HG03045 (cell line): ENCODE data around the gene KCNB1.
"Not testable (repeated sequence)": the region's sequence is repeated elsewhere in the genome, so short reads cannot be mapped to it uniquely, and the experiment has no call there.

Source experiments
- ATAC-seq: cut with Tn5 transposase; IDR thresholded peaks from one replicate; pipeline ENCODE4 v1.9.1; 2021; ENCODE audit warnings: mild to moderate bottlenecking, moderate library complexity; ENCODE audit not compliant: unreplicated experiment

KCNB1 gene

GRCh38 chr20:49330701-49331615 is 151.5 kb downstream of the KCNB1 start:
- no peak for ATAC-seq

- no peak for ATAC-seq
Measured at GRCh38 chr20:49328790-49329189, 153.7 kb downstream of the KCNB1 start.

GRCh38 chr20:49326026-49326425 is 156.4 kb downstream of the KCNB1 start:
- ATAC-seq, result no peak

GRCh38 chr20:49324306-49324705 is 158.2 kb downstream of the KCNB1 start:
- no peak for ATAC-seq

GRCh38 chr20:49323622-49324238 is 158.7 kb downstream of the KCNB1 start:
- ATAC-seq, result no peak

GRCh38 chr20:49320460-49320859 is 162.0 kb downstream of the KCNB1 start:
- no peak for ATAC-seq

GRCh38 chr20:49319208-49319809 is 163.2 kb downstream of the KCNB1 start:
- no peak for ATAC-seq

GRCh38 chr20:49318430-49319207 is 163.8 kb downstream of the KCNB1 start:
- ATAC-seq, result no peak

- no peak for ATAC-seq
Measured at GRCh38 chr20:49318091-49318429, 164.4 kb downstream of the KCNB1 start.

GRCh38 chr20:49316704-49317103 is 165.8 kb downstream of the KCNB1 start:
- ATAC-seq, result no peak

- ATAC-seq, result no peak
Measured at GRCh38 chr20:49315580-49315979, 166.9 kb downstream of the KCNB1 start.

- not testable (repeated sequence) for ATAC-seq
Measured at GRCh38 chr20:49314052-49314451, 168.4 kb downstream of the KCNB1 start.
